ENCODE measurements around the gene RASA4.
"Not testable (repeated sequence)": the region's sequence is repeated elsewhere in the genome, so short reads cannot be mapped to it uniquely, and the experiment has no call there.

DNA sequence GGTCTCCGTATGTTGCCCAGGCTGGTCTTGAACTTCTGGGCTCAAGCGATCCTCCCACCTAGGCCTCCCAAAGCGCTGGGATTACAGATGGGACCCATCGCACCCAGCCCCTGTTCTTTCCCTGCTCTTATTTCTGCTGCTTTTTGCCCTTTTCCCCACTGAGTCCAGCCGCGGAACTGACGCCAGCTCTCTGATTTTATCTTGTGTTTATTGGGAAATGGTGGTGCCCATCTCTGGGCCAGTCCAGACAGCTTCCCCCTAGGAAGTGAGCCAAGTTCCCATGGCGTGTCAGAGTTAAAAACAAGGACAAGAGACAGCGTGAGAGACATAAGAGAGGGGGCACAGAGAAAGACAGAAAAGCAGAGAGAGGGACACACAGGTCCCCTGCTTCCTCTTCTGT is 14.1 kb upstream of the RASA4 start:
- TF ChIP-seq, protein P1, sequence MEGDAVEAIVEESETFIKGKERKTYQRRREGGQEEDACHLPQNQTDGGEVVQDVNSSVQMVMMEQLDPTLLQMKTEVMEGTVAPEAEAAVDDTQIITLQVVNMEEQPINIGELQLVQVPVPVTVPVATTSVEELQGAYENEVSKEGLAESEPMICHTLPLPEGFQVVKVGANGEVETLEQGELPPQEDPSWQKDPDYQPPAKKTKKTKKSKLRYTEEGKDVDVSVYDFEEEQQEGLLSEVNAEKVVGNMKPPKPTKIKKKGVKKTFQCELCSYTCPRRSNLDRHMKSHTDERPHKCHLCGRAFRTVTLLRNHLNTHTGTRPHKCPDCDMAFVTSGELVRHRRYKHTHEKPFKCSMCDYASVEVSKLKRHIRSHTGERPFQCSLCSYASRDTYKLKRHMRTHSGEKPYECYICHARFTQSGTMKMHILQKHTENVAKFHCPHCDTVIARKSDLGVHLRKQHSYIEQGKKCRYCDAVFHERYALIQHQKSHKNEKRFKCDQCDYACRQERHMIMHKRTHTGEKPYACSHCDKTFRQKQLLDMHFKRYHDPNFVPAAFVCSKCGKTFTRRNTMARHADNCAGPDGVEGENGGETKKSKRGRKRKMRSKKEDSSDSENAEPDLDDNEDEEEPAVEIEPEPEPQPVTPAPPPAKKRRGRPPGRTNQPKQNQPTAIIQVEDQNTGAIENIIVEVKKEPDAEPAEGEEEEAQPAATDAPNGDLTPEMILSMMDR (IDR thresholded peaks at IDR 0.05): not testable (repeated sequence)
- TF ChIP-seq, protein P2, sequence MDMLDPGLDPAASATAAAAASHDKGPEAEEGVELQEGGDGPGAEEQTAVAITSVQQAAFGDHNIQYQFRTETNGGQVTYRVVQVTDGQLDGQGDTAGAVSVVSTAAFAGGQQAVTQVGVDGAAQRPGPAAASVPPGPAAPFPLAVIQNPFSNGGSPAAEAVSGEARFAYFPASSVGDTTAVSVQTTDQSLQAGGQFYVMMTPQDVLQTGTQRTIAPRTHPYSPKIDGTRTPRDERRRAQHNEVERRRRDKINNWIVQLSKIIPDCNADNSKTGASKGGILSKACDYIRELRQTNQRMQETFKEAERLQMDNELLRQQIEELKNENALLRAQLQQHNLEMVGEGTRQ (IDR thresholded peaks at IDR 0.05; ENCODE audit: borderline replicate concordance, low read depth, low read length): not testable (repeated sequence)
- TF ChIP-seq SMC3 (IDR thresholded peaks at IDR 0.05; ENCODE audit: low read depth, low read length); TAF1 (IDR thresholded peaks at IDR 0.05; ENCODE audit: borderline replicate concordance, low read depth, low read length); POLR2AphosphoS5 (IDR thresholded peaks at IDR 0.05; ENCODE audit: low read depth, low read length); JUND (IDR thresholded peaks at IDR 0.05); CHD2 (IDR thresholded peaks at IDR 0.05; ENCODE audit: low read length, partially characterized antibody); NFIC (IDR thresholded peaks at IDR 0.05; ENCODE audit: borderline replicate concordance); RAD21 (IDR thresholded peaks at IDR 0.05; ENCODE audit: low read length): not testable (repeated sequence)
- TF ChIP-seq EP300 (IDR thresholded peaks at IDR 0.05; ENCODE audit: borderline replicate concordance in 1 of 2, low read depth in 1 of 2, low read length in 1 of 2): peak in 1 of 2 experiments; percentile 50; a peak in 2 of 4 replicates
